GOT3 (cell line): ENCODE results near the gene FCGR2B.
"Not testable (repeated sequence)": the region's sequence is repeated elsewhere in the genome, so short reads cannot be mapped to it uniquely, and the experiment has no call there.

ENCODE experiments used
- DNase-seq: peaks from one replicate; lab custom pipeline; 2025; ENCODE audit warnings: mixed read lengths; lab: John Stamatoyannopoulos, UW

The FCGR2B gene

DNA sequence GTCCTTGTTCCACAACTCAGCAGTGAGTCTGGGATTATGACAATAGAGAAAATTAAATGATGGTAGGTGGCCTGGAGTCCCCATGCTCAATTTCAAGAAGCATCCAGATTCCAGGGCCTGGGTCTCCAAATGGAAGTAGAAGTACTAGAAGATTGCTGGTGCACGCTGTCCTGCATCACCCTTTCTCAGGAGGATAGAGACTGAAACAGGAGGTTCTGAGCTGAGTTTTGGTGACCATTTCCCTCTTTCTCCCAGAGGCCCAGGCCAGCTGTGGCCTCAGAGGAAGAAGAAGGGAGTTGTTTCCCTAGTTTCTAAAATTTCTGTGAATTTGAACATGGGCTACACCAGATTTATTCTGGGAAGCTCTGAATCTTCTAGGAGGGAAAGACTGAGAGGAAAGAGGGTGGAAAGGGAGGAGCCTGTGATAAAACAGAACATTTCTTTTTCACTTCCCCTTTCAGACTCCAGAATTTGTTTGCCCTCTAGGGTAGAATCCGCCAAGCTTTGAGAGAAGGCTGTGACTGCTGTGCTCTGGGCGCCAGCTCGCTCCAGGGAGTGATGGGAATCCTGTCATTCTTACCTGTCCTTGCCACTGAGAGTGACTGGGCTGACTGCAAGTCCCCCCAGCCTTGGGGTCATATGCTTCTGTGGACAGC is at the start of gene FCGR2B:
Gene FCGR2B, plus strand, starts transcription at position 460 of the 656 bp plus-strand sequence. Its CDS starts 99 bp downstream, at position 559.
- not testable (repeated sequence) for DNase-seq

DNA sequence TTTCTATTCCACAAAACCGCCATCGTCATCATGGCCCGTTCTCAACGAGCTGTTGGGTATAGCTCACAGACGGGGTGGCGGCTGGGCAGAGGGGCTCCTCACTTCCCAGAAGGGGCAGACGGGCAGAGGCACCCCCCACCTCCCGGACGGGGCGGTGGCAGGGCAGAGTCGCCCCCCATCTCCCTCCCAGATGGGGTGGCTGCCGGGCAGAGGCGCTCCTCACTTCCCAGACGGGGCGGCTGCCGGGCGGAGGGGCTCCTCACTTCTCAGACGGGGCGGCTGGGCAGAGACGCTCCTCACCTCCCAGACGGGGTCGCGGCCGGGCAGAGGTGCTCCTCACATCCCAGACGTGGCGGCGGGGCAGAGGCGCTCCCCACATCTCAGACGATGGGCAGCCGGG is 46.5 kb upstream of the FCGR2B start:
- DNase-seq, result not testable (repeated sequence)

DNA sequence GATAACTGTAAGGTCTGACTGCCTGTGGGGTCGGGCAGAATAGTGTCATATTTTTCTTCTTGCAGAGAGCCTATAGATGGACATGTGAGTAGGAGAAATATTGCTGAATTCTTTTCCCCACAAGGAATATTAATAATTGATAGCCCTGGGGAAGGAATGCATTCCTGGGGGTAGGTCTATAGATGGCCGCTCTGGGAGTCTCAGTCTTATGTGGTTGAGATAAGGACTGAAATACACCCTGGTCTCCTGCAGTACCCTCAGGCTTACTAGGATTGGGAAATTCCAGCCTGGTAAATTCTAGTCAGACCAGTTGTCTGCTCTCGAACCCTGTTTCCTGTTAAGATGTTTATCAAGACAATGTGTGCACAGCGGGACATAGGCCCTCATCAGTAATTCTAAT is 44.4 kb upstream of the FCGR2B start:
- not testable (repeated sequence) for DNase-seq

DNA sequence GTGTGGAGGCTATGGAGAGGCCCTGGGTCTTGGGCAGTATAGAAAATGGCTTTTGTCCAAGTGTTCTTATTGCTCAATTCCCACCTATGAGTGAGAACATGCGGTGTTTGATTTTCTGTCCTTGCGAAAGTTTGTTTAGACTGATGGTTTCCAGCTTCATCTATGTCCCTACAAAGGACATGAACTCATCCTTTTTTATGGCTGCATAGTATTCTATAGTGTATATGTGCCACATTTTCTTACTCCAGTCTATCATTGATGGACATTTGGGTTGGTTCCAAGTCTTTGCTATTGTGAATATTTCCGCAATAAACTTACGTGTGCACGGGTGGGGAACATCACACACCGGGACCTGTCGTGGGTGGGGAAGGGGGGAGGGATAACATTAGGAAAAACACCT is 42.5 kb upstream of the FCGR2B start:
- DNase-seq, result not testable (repeated sequence)

DNA sequence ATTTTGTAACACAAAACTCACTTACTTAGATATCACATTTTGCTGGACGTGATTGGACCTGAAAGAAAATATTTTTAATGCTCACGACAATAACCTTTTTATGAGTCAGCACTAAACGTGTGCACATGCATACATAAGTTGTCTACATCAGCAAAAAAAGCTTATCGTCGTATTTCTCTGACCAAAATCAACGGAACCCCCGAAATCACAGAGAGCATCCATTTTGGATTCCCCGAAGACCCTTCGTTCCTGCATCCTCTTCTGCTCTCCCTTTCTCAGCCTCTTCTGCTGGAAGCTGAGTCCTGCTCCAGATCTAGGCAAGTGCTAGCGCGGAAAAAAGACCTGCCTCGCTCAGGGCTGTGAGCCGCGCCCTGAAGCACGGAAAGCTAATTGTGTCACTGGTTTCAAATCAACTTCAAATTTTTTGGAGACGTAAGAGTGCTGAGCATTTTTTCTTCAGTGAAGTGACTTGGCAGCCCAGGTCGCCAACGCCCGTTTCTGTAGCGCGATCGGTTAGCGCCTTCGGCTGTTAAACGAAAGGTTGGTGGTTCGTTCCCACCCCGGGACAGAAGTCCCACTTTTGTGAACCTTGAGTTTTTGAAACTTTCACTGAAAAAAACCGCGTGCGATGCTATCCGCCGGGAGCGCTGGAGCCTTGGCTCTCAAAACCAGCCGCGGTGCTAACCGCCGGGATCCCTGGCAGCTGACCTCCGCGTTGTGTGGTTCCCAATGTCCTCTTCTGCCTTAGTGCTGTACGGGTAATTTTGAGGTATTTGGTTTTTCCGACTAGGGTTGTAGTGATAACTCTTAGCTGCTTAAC is 41.6 kb upstream of the FCGR2B start:
- peak; percentile 64 for DNase-seq

DNA sequence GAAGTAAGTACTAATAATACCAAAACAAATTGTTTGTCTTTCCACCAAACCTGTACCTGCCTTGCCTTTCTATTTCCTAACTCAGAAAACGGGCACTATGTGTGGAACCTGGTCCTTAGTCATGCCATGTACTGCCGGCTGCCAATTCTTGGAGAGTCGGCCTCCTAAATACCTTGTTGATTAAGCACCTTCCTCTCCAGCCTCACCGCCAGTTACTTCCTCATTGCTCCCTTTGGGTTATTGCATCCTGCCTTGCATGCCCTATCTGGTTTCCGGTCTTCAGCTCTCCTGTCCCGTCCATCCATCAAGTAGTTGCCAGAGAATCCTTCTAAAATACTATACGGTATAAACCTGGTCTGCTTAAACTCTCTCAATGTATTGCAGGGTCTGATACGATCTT is 40.9 kb upstream of the FCGR2B start:
- not testable (repeated sequence) for DNase-seq

DNA sequence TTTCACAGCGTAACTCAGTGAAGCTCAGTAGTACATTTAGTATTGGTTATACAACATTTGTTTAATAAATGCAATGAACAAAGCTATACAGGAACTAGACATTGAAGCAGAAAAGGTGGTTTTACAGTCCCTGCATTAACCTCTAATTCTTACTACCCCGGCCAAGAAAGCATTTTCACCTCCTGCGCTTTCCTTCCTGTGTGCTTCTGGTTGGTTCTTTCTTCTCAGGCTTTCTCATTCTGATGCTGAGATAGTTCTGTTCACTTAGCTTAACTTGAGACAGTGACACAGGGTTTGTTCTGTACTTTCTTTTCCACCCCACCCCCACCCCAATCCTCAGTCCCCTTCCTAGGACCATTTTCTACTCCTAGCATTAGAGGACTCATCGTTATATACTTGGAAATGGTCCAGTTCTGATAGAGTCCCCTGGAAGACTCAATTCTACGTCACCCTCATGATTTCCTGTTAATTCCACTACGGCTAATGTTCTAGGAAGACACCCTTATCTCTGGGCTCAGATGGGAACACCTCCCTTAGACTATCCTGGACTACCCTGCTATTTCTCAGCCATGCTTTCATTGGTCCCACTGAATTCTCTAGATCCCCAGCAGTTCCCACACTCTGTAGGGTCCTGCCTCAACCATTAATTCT is 39.4 kb upstream of the FCGR2B start:
- not testable (repeated sequence) for DNase-seq

DNA sequence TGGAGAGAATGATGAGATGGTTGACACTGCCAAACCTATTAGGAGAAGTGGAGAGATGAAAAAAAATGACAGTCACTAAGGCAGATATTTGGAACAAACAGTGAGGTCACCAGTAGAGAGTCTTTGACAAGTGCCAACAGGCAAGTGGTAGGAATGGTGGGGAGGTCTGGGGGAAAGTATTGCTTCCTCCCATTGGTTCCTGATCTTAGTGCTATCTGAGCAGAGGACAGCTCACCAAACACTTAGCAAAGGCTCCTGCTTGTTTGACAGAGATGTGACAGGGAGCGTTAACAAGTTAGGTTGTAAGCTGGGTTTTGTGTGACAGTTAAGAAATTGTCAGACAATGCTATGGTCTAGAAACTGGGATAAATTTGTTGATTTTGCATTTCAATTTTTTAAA is 38.3 kb upstream of the FCGR2B start:
- DNase-seq, result not testable (repeated sequence)

DNA sequence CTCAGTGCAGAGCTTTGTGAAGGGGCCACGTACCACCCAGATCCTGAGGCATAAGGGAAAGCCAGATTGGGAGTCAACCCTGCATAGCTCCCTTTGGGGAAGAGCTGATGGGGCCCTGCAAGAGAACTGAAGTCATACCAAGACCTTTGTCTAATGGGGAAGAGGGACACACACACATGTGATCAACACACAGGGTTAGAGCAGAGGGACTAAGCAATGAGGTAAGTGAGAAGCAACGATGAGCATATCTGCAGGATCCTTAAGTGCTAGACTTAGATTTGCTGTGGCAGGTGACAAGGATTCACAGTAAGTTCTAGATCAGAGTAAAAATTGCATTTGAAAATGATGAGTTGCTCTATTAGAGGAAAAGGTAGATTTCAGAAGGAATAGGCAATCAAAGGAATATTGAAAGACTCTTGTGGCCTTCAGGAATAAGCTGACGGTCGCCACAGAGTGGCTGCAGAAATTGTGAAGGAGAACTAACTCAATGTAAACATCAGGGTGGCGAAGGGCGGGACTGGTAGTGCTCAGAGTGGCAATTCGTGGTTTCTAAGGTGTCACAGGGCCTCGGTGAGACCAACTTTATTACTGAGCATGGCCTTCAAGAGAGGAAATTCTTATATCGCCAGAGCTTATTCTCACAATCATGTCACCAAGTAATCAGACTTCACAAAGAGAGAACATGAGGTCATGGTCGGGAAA is 36.3 kb upstream of the FCGR2B start:
- DNase-seq, result not testable (repeated sequence)

DNA sequence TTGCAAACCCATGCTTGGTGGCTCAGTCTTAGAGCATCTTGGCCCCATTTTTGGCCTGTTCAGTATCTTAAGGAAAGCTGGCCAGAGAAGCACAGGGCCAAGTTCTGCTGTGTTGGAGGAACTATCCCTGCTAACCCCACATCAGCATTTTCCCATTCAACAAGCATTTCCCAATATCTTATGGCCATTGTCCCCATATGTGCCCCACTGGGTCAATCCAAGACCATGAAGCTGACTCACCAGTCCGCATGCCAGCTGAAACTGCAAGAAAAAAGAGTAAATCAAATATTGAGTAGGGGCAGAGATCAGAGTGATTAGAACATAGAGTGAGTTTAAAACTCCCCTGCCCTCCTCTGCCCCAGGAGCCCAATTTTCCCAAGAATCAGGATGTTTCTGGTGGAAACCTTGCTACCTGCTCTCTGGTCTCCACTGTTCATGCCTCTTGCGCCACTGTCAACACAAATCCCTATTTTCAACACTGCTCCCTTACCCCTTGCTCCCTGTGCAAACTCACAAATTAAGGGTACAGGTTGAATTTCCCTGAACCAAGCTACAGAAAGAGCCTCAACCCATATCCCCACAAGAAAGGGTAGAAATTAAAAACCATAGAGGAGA is 32.7 kb upstream of the FCGR2B start:
- DNase-seq, result not testable (repeated sequence)

DNA sequence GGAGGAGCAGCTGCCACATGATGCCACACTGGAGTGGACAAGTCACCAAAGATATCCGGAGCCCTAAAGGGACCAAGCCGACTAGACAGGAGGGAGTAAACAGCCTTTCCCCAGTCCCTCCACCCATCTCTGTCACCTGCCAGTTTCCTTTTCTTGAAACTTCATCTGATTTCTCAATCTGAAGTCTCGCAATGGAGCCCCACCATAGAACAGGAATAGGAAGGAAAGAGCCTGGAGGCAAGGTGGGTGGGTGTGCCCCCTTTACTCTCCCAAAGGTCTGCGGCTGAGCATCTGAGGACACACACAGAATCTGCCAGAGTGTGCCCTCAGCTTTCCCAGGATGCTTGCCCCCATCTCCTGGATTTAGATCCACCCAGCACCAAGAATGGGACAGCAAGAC is 31.9 kb upstream of the FCGR2B start, which contains the start of gene FCGR3B:
Gene FCGR3B, minus strand, starts transcription at position 101 of the 400 bp plus-strand sequence. Its CDS starts 82 bp downstream, at position 19.
- DNase-seq, result no peak

DNA sequence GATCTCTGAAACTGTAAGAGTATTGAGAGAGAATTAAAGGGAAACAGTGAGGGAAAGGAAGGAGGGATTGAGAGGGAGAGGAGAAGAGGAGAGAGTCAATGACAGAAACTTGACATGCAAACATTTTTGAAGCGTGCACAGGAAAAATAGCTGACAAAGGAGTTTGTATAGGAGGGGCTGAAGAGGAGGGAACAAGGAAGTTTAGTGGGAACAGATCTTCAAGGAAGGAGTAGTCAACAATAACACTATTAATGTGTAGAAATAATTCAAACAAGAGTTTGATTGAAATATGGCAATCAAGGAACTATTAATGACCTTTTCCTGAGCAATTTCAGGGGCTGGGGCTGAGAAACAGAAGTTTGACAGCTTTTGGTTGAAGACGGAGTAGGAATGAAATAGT is 27.9 kb upstream of the FCGR2B start:
- not testable (repeated sequence) for DNase-seq

DNA sequence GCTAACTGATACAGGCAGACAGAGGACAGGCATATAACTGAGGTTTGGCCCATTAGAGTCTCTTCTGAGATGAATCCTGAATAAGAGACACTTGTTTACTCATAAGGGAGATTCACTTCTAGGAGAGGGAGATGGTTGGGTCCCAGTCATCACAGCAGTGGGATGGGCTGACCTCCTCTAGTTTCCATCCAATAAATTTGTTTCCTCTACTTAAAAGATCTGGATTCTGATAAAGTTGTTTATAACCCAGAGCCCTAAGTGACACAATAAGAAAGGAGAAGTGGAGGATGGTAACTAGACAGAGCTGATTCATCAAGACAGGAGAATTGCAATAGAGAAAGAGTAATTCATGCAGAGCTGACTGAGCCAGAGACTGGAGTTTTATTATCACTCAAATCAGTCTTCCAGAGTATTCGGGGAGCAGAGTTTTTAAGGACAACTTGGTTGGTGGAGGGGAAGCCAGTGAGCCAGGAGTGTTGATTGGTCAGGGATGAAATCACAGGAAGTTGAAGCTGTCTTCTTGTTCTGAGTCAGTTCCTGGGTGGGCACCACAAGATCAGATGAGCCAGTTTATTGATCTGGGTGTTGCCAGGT is 26.7 kb upstream of the FCGR2B start:
- DNase-seq, result not testable (repeated sequence)

DNA sequence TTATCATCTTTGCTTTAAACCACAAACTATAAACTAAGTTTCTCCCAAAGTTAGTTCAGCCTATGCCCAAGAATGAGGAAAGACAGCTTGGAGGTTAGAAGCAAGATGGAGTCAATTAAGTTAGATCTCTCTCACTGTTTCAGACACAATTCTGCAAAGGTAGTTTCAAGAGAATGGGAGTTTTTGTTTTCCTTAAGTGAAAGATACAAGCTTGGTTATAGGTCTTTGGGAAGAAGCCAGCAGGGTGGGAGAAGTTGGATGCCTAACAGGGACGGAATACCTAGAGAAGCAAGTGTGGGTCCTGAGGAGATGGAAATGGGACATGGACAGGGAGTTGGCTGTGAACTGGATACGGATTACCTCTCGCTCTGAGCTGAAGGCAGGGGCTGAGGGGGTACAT is 26.0 kb upstream of the FCGR2B start:
- DNase-seq, result not testable (repeated sequence)

DNA sequence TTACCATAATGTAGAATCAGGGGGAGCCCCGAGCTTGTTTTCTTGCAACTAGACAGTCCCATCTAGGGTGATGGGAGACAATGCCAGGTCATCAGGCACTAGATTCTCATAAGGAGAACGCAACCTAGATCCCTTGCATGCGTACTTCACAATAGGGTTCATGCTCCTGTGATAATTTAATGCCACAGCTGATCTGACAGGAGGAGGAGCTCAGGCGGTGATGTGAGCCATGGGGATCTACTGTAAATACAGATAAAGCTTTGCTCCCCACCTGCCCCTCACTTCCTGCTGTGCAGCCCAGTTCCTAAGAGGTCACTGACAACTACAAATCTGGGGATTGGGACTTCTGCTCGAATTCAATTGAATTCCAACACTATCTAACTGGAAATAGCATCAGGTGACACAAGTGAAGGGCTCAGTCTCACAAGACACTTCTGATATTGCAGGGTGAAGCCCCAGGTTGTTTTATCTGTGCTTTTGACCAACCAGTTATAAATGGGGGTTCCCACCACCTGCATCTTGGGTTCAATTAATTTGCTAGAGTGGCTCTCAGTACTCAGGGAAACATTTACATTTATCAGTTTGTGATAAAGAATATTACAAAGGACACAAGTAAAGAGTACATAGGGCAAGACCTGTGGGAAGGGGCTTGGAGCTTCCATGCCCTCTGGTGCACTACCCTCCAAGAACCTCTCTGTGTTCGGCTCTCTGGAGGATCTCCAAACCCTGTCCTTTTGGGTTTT is 24.5 kb upstream of the FCGR2B start:
- DNase-seq, result not testable (repeated sequence)

DNA sequence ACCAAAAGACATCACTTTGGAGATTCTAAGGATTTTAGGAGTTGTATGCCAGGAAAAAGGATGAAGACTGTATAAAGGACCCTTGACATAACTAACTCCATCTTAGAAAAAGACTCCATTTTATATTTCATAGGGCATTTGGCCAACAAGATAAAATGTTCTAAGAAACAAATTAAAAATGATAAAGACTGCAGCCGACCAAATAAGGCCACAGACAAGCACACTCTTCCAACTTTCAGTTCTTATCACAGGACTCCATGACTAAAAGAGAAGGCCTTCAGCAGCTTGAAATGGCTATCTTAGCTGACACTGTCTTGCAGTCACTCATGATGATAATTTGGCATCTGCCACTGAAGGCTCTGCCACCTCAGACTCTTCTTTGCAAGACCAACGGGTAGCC is 23.7 kb upstream of the FCGR2B start:
- DNase-seq, result not testable (repeated sequence)

DNA sequence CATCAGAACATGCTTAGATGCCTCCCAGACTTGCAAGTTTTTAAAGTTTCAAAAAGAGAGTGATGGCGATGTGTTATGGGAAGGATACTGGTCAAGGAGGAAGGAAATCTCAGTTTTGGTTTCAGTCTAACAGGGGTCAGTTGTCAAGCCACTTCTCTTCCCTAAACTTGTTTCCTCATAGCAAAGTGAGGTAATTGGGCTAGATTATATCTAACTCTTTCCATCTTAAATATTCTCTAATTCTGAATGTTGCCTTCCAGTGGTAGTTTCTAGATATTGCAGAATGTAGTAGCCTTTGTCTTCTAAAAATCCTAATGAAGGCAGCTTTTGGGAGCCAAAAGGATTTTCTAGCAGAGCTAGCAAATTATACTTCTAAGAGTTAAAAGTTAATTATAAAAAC is 20.2 kb upstream of the FCGR2B start:
- DNase-seq, result not testable (repeated sequence)

DNA sequence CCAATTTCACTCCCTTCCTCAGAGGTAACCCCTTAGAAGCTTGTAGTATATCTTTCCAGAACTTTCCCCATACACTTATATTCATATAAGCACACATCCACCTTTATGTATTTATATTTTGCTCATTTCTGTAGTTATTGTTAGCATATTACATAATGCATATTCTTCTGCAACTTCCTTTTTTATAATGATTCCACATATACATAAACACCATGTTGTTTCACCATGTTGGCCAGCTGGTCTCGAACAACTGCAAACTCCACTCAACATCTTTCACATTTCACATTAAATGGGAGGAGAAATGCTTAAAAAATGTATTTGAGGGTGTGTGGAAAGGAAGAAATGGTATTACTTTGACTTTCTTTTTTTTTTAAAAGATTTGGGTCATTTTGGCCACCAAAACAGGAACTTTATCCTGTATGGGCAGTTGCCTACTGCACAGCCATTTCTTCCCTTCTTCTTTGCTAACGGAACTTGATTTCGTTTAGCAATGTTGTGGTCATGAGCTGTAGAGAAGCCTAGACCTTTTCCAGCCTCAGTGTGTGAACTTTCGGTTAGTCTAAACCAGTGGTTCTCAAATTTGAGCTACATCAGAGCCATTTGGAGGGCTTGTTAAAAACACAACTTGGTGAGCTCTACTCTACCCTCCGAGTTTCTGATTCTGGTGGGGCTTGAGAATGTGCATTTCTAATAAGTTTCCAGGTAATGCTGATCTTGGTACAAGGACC is 19.3 kb upstream of the FCGR2B start:
- DNase-seq, result not testable (repeated sequence)

DNA sequence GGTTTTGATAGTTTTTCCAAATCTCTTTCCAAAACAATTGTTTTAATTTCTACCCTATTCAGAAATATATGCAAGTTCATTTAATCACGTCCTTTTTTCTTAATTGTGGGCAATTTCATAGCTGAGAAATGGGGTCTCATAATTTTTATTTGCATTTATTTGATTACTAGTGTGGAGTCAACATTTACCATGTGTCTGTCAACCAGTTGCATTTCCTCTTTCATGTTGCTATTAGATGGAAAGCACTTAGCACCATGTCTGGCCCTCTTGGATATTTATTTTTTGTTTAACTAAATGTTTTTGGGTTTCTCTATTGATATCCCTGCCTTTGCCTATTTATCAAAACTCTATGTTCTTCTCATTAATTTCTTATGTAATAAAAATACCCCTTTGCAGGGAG is 18.1 kb upstream of the FCGR2B start:
- not testable (repeated sequence) for DNase-seq
